GOT3 (cell line): ENCODE results near the gene ARMC5.
A peak's percentile ranks its signal among the peaks of the same experiment; 100 is the strongest.
"Not testable (repeated sequence)": the region's sequence is repeated elsewhere in the genome, so short reads cannot be mapped to it uniquely, and the experiment has no call there.

Experiments used
- DNase-seq: peaks from one replicate; lab custom pipeline; 2025; ENCODE audit warnings: mixed read lengths; lab: John Stamatoyannopoulos, UW

ARMC5 gene

GRCh38 chr16:31430380-31431052 is 28.8 kb upstream of the ARMC5 start:
- no peak for DNase-seq

GRCh38 chr16:31435341-31436220 is 23.7 kb upstream of the ARMC5 start:
- DNase-seq: no peak

- DNase-seq: no peak
Measured at GRCh38 chr16:31436221-31437045, 22.9 kb upstream of the ARMC5 start.

GRCh38 chr16:31438414-31438813 is 20.9 kb upstream of the ARMC5 start:
- no peak for DNase-seq

GRCh38 chr16:31439023-31439422 is 20.3 kb upstream of the ARMC5 start:
- not testable (repeated sequence) for DNase-seq

GRCh38 chr16:31439519-31439918 is 19.8 kb upstream of the ARMC5 start:
- DNase-seq: no peak

- DNase-seq: no peak
Measured at GRCh38 chr16:31440516-31441184, 18.7 kb upstream of the ARMC5 start.

- DNase-seq: no peak
Measured at GRCh38 chr16:31441956-31442355, 17.3 kb upstream of the ARMC5 start.

GRCh38 chr16:31445931-31446330 is 13.4 kb upstream of the ARMC5 start:
- DNase-seq: not testable (repeated sequence)

- no peak for DNase-seq
Measured at GRCh38 chr16:31451201-31451600, 8.1 kb upstream of the ARMC5 start.

- DNase-seq: no peak
Measured at GRCh38 chr16:31451681-31452351, 7.5 kb upstream of the ARMC5 start.

GRCh38 chr16:31452631-31453106 is 6.6 kb upstream of the ARMC5 start:
- DNase-seq: no peak

- DNase-seq: no peak
Measured at GRCh38 chr16:31453255-31454204, 5.8 kb upstream of the ARMC5 start.

GRCh38 chr16:31455601-31456314 is 3.5 kb upstream of the ARMC5 start:
- no peak for DNase-seq

- no peak for DNase-seq
Measured at GRCh38 chr16:31456988-31457360, 2.3 kb upstream of the ARMC5 start.

GRCh38 chr16:31458073-31458843 is 1.0 kb upstream of the ARMC5 start:
- no peak for DNase-seq

GRCh38 chr16:31459687-31460581 is 633 bp downstream of the ARMC5 start:
- DNase-seq: peak; percentile 99
